ENCODE data around the gene C2CD4B.

C2CD4B gene, protein sequence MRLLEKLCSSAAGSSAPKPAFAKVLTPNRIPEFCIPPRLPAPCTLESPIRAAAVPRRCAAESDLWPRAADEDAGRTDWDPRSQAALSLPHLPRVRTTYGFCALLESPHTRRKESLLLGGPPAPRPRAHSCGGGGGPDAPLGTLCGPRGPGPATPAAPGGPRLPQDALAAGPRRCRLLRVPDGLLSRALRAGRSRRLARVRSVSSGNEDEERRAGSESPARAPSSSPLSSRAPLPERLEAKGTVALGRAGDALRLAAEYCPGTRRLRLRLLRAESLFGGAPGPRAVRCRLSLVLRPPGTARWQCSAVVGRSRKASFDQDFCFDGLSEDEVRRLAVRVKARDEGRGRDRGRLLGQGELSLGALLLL

GRCh38 chr15:62165104-62165792 is at the start of gene C2CD4B:
C2CD4B (minus strand) TSS chr15:62165285; CDS start chr15:62164984, 301 bp downstream.
- DNase-seq = no peak

DNA sequence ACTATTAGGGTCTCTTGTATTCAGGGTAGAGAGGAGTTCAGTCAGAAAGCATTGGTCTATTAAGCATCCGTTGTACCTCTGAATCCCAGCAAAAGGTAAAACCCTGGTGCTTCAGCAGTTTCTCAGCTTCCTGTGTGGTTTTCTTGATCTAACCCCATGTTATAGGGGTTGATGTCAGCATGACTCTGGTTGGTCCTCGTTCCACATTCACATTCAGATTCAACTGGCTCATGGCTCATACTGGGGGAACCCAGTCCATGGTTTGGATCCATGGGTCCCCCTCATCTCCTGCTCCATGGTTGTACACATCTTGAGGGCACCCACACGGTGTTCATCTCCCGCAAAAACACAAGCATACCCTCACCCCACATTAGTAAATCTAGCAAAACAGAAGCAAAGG is 47.7 kb upstream of the C2CD4B start:
- no peak for DNase-seq

DNA sequence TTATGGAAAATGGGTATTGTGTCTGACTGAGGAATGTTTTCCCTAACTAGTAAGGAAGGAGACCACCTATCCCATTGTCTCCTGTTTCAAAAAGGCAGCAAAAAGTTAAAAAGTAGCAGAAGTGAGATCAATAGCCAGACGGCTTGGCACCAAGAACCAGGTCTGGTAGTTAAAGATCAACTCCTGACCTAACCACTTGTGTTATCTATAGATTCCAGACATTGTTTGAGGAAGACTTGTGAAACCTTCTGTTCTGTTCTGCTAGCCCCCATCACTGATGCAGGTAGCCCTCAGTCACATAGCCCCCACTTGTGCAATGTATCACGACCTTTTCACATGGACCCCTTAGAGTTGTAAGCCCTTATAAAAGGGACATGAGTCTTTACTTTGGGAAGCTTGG is 46.3 kb upstream of the C2CD4B start:
- no peak for DNase-seq

- DNase-seq = no peak
Observed at GRCh38 chr15:62209821-62210220, 44.7 kb upstream of the C2CD4B start.

DNA sequence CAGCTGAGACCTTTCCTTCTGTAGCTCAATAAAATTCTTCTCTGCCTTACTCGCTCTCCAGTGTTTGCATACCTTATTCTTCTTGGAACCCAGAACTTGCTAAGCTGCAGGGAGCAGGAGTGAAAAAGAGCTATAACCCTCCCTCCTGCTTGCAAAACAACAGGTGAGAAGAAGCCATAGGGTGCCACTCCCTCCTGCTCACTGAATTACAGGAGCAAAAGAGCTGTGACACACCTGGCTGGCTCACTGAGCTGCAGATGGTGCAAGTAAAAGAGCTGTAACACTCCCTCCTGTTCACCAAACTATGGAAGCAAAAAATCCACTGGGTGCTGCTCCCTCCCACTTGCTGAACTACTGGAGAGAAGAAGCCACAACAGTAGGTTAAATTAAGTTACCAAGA is 44.2 kb upstream of the C2CD4B start:
- DNase-seq = no peak

DNA sequence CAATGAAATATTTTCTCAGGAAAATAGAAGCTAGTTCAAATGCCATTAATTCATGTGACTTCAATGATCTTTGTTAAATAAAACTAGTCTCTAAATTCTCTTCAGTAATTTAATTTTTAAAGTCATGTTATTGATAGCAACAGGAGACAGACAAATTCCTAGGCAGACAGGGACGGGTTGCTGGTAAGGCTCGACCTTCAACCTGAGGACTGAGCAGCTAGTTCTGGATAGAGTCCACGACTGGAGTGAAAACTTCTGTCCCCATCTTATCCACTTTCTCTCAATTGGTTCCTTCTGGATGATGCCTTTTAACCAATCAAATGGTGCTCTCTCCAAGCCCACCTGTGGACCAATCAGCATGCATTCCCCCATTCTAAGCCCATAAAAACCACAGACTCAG is 43.8 kb upstream of the C2CD4B start:
- DNase-seq = no peak

DNA sequence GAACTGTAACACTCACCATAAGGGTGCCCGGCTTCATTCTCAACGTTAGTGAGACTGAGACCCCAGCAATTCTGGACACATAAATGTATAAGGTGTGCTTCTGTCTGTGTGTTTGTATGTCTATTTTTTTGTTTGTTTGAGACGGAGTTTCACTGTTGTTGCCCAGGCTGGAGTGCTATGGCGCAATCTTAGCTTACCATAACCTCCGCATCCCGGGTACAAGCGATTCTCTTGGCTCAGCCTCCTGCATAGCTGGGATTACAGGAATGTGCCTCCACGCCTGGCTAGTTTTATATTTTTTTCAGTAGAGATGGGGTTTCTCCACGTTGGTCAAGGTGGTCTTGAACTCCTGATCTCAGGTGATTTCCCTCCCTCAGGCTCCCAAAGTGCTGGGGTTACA is 43.3 kb upstream of the C2CD4B start:
- DNase-seq = no peak

- no peak for DNase-seq
Observed at GRCh38 chr15:62190675-62191074, 25.6 kb upstream of the C2CD4B start.

GRCh38 chr15:62190274-62190673 is 25.2 kb upstream of the C2CD4B start:
- no peak for DNase-seq

DNA sequence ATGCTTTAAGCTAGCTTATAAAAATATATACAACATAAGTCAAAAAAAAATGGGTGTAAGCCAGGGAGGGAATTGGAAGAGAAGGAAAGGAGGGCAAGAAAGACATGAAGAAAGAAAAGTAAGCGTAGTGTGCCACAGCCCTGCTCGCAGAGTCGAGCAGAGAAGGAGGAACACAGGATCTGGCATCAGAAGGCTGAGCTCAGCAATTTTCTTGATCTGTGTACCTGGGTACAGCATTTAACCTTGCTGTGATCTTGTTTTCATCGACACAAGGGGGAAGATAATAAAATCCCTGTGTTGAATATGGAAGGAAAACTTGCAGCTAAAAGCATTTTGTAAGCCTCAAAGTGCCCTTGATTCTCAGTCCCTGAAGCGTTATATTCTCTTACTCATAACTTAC is 23.7 kb upstream of the C2CD4B start:
- no peak for DNase-seq

- no peak for DNase-seq
Observed at GRCh38 chr15:62187910-62188309, 22.8 kb upstream of the C2CD4B start.

DNA sequence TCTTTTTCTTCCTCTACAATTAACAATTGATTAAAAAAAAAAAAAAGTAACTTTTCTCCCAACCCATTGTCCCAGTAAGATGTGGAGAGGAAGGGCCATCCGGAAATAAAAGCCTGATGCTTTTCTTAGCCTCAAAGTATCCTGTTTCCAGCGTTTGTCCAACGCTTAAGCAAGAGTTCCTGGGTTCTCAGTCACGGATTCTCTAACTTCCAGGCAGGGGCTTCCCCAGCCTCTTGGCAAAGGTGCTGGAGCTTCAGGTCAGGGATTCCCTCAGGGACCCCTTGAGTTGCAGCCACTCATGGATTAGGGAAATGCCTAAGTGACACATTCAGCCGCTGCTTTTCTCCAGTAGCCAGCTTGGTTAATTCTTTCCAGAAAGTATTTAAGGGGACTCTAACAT is 22.3 kb upstream of the C2CD4B start:
- no peak for DNase-seq

GRCh38 chr15:62186578-62186977 is 21.5 kb upstream of the C2CD4B start:
- no peak for DNase-seq

DNA sequence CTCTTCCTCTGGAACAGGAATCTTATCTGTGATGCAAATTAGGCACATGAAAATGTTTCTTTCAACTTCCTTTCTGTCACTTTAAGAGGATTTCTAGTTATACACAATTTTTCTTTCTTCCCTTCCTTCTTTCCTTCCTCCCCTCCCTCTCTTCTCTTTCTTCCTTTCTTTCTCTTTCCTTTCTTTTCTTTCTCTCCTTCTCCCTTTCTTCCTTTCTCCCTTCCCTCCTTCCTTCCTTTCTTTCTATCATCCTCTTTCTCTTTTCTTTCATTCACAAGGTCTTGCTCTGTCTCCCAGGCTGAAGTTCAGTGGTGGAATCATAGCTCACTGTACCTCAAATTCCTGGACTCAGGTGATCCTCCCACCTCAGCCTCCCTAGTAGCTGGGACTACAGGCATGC is 18.0 kb upstream of the C2CD4B start:
- no peak for DNase-seq

GRCh38 chr15:62173215-62173614 is 8.1 kb upstream of the C2CD4B start:
- DNase-seq = no peak

DNA sequence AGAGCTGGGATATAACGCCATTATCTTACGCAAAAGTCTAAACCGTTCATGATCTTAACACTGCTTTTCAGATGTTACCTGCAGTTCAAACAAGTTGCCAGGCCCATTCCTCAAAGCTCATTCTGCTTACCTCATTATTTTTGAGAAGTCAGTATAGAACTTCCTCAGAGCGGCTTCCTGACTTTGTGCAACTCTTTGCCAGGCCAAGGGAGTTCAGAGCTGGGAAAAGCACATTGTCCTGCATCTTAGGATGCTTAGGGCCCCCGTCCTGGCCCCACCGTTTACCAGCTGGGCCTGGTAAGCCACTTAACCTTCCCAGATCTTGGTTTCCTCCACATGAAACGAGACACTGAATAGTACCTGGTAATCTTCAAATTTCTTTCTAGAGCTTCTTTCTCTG is 6.8 kb upstream of the C2CD4B start:
- DNase-seq = no peak

GRCh38 chr15:62165793-62166375 is 799 bp upstream of the C2CD4B start:
- DNase-seq = no peak

GRCh38 chr15:62164396-62165103 is 535 bp downstream of the C2CD4B start:
- no peak for DNase-seq

DNA sequence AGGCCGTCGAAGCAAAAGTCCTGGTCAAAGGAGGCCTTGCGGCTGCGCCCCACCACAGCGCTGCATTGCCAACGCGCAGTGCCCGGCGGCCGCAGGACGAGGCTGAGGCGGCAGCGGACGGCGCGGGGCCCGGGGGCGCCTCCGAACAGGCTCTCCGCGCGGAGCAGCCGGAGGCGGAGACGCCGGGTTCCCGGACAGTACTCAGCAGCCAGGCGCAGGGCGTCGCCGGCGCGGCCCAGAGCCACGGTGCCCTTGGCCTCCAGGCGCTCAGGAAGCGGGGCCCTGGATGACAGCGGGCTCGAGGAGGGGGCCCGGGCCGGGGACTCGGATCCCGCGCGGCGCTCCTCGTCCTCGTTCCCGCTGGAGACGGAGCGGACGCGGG is 1.1 kb downstream of the C2CD4B start:
- DNase-seq = no peak

- DNase-seq = no peak
Observed at GRCh38 chr15:62163397-62164013, 1.6 kb downstream of the C2CD4B start.

GRCh38 chr15:62153228-62153627 is 11.9 kb downstream of the C2CD4B start:
- DNase-seq = no peak

GRCh38 chr15:62150445-62150844 is 14.6 kb downstream of the C2CD4B start:
- peak in 1 of 2 experiments; percentile 9 for DNase-seq

- no peak for DNase-seq
Observed at GRCh38 chr15:62149729-62150128, 15.4 kb downstream of the C2CD4B start.

Data from NCI-H2081 (cell line).